Osteocyte (in vitro differentiated cells): ENCODE data around the gene NEK4. TPM values are rescaled to one million over a fixed set of nuclear protein-coding genes. Genes with fewer than 3 reads are reported as not detected.

Experiments used
- DNase-seq: peaks from one replicate; pipeline ENCODE4 v3.0.0; 2021; ENCODE audit warnings: mixed read lengths; ENCODE audit not compliant: unreplicated experiment; ENCODE audit errors: extremely low spot score
- H3K27ac Mint-ChIP-seq: one replicate; pipeline ENCODE4 v1.8.0; 2021; ENCODE audit warnings: mild to moderate bottlenecking, mixed read lengths; ENCODE audit not compliant: unreplicated experiment
- H3K27me3 Mint-ChIP-seq: one replicate; pipeline ENCODE4 v1.8.0; 2021; ENCODE audit warnings: mixed read lengths; ENCODE audit not compliant: unreplicated experiment
- H3K36me3 Mint-ChIP-seq: one replicate; pipeline ENCODE4 v1.8.0; 2021; ENCODE audit warnings: mixed read lengths; ENCODE audit not compliant: unreplicated experiment
- H3K4me1 Mint-ChIP-seq: one replicate; pipeline ENCODE4 v1.8.0; 2021; ENCODE audit warnings: mixed read lengths; ENCODE audit not compliant: unreplicated experiment
- H3K4me3 Mint-ChIP-seq: one replicate; pipeline ENCODE4 v1.8.0; 2021; ENCODE audit warnings: mild to moderate bottlenecking, moderate library complexity, mixed read lengths; ENCODE audit not compliant: unreplicated experiment
- H3K9me3 Mint-ChIP-seq: one replicate; pipeline ENCODE4 v1.8.0; 2021; ENCODE audit warnings: mixed read lengths; ENCODE audit not compliant: unreplicated experiment
- CTCF ChIP-seq: fragments of 200-600 bp; sonication (generic); IDR thresholded peaks from 2 replicates; pipeline ENCODE4 v1.5.0; 2021; ENCODE audit warnings: antibody characterized with exemption, mild to moderate bottlenecking, moderate library complexity
- total RNA-seq: library from RNA; stranded (reverse); gene quantifications from 2 replicates; pipeline ENCODE4 v1.2.1, GENCODE V29; 2021

The NEK4 gene
- total RNA-seq, 1 donor from 2014 or later = 23.1 TPM

- Mint-ChIP-seq H3K4me3 (no peak overlapping the region), H3K4me1 (no peaks in the 10 kb centered on the region), H3K27me3 (no peaks in the 10 kb centered on the region), H3K27ac (no peak overlapping the region), H3K9me3 (no peaks in the 10 kb centered on the region), H3K36me3 (no peaks in the 10 kb centered on the region)
- no peak for DNase-seq
- TF ChIP-seq CTCF = no peak
These were observed 45.5 kb upstream of the NEK4 start for GRCh38 chr3:52816199-52816598.

DNA sequence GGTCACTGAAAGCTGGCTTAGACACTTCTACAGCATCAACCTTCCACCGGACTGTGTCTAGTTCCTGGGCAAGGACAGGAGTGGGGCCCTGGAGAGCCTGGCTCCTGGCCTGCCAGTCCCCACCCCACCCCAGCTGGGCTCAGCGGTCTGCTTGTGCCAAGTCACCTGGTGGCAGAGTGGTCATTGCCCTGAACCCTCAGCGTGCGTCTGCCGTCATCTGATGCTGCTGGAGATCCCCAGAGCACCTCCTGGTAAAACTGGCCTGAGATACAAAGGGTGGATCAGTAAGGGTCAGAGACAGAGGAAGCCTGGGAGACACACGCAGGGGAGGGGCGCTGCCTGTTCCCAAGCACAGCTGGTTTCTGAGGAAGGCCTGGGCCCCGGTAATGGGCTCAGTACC is 43.1 kb upstream of the NEK4 start:
- no peak for TF ChIP-seq CTCF
- Mint-ChIP-seq H3K36me3 (no peaks in the 10 kb centered on the region), H3K9me3 (no peaks in the 10 kb centered on the region), H3K27ac (no peak overlapping the region), H3K4me1 (no peaks in the 10 kb centered on the region), H3K27me3 (peaks cover 3% of the 10 kb centered on the region), H3K4me3 (no peak overlapping the region)
- DNase-seq = no peak

DNA sequence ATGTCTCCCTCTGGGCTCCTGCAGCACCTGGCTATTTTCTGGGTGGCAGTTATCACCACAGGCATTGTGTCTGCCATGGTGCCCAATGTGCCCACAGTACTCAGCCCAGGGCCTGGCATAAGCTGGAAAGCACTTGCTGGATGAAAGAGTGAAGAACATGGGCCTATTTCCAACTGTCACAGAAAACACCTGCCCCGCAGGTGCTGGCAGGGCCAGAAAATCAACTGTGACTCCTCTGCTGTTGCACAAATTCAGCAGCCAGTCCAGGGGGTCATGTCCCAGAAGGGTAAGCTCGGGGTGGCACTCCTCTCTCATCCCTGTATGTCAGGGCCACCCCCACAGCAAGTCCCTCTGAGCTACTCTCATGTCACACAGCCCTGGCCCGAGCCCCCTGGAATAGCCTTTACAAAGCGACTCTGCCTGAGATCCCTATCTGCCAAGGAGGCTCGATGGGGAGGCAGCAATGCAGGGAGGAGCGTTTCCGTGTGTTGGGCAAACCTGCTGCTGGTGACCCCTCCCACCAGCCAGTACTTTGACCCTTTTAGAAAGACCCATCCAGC is 40.8 kb upstream of the NEK4 start:
- H3K27me3 Mint-ChIP-seq = peaks cover 3% of the 10 kb centered on the region
- no peaks in the 10 kb centered on the region for H3K9me3 Mint-ChIP-seq
- H3K36me3 Mint-ChIP-seq = no peaks in the 10 kb centered on the region
- no peak overlapping the region for H3K4me3 Mint-ChIP-seq
- no peak overlapping the region for H3K27ac Mint-ChIP-seq
- TF ChIP-seq CTCF = no peak
- H3K4me1 Mint-ChIP-seq = no peaks in the 10 kb centered on the region
- DNase-seq = no peak

DNA sequence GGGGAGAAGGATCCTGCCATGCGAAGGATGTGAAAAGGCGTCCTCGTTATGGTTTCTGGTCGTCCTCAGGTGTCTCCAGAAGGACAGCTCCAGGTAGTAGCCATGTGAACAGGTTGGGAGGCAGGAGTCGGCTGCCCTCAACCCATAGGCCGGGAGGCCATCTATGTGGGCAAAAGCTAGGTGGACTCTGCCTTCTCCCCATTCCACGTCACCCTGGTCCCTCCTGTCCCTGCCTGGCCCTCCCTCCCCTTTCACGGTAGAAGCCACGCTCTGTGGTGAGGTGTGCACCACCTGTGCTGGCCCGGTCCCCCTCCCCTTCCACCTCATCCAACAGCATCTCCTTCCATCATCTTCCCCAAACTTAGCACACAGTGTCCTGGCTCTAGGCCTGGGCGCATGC is 40.2 kb upstream of the NEK4 start:
- no peak for TF ChIP-seq CTCF
- DNase-seq = no peak
- Mint-ChIP-seq H3K4me3 (no peak overlapping the region), H3K9me3 (no peaks in the 10 kb centered on the region), H3K36me3 (no peaks in the 10 kb centered on the region), H3K27ac (no peak overlapping the region), H3K4me1 (no peaks in the 10 kb centered on the region), H3K27me3 (peaks cover 3% of the 10 kb centered on the region)

- H3K27me3 Mint-ChIP-seq = peaks cover 3% of the 10 kb centered on the region
- H3K4me1 Mint-ChIP-seq = no peaks in the 10 kb centered on the region
- no peaks in the 10 kb centered on the region for H3K9me3 Mint-ChIP-seq
- TF ChIP-seq CTCF = no peak
- no peak overlapping the region for H3K4me3 Mint-ChIP-seq
- no peak for DNase-seq
- no peaks in the 10 kb centered on the region for H3K36me3 Mint-ChIP-seq
- no peak overlapping the region for H3K27ac Mint-ChIP-seq
These were observed 39.1 kb upstream of the NEK4 start for GRCh38 chr3:52809662-52810377.
